Mesenchymal stem cell (in vitro differentiated cells and primary cell): ENCODE measurements around the gene TEX36.

Experiments
- DNase-seq: peaks from one replicate; pipeline ENCODE4 v3.0.0-alpha.2; 2013
- H2AFZ ChIP-seq: one replicate; pipeline ENCODE4 v1.6.1; 2013; ENCODE audit warnings: low read depth, mild to moderate bottlenecking, control low read depth, inconsistent platforms, low read length, moderate library complexity
- H2AK5ac ChIP-seq: 2 replicates; pipeline ENCODE4 v1.6.1; 2013; ENCODE audit warnings: low read length, moderate library complexity, mild to moderate bottlenecking, inconsistent platforms; ENCODE audit not compliant: severe bottlenecking
- H2BK120ac ChIP-seq: one replicate; pipeline ENCODE4 v1.6.1; 2013; ENCODE audit warnings: low read depth, mild to moderate bottlenecking, inconsistent platforms, low read length, moderate library complexity
- H2BK12ac ChIP-seq, 2 experiments: one replicate each; pipeline ENCODE4 v1.6.1; 2013; ENCODE audit warnings: inconsistent platforms in 2 of 2, low read length in 2 of 2, mild to moderate bottlenecking in 2 of 2, moderate library complexity in 2 of 2, control low read depth in 1 of 2
- H2BK15ac ChIP-seq: one replicate; pipeline ENCODE4 v1.6.1; 2013; ENCODE audit warnings: mild to moderate bottlenecking, low read depth, inconsistent platforms; ENCODE audit not compliant: poor library complexity, severe bottlenecking
- H2BK5ac ChIP-seq: 2 replicates; pipeline ENCODE4 v1.6.1; 2013; ENCODE audit warnings: low read depth, mild to moderate bottlenecking, low read length, control low read depth, inconsistent platforms; ENCODE audit not compliant: poor library complexity, severe bottlenecking
- H3K14ac ChIP-seq, 2 experiments: one replicate each; pipeline ENCODE4 v1.6.1; 2013; ENCODE audit warnings: inconsistent platforms in 2 of 2, low read length in 2 of 2, control low read depth in 1 of 2, mild to moderate bottlenecking in 1 of 2, moderate library complexity in 1 of 2
- H3K18ac ChIP-seq, 2 experiments: one replicate each; pipeline ENCODE4 v1.6.1; 2013; ENCODE audit warnings: inconsistent platforms in 2 of 2, low read length in 2 of 2, control low read depth in 1 of 2, low read depth in 1 of 2, mild to moderate bottlenecking in 1 of 2
- H3K23ac ChIP-seq, 2 experiments: one replicate each; pipeline ENCODE4 v1.6.1; 2013; ENCODE audit warnings: inconsistent platforms in 2 of 2, low read length in 2 of 2, mild to moderate bottlenecking in 2 of 2, moderate library complexity in 2 of 2, control low read depth in 1 of 2
- H3K27ac ChIP-seq: 2 replicates; pipeline ENCODE4 v1.5.1; 2013; ENCODE audit warnings: mild to moderate bottlenecking, moderate library complexity, low read length, control low read depth, inconsistent platforms; ENCODE audit not compliant: poor library complexity, severe bottlenecking
- H3K27me3 ChIP-seq, 2 experiments: 2 replicates each; pipeline versions ENCODE4 v1.6.1 to v1.7.0; 2013; ENCODE audit warnings: low read length in 2 of 2, mild to moderate bottlenecking in 2 of 2, moderate library complexity in 2 of 2, control low read depth in 1 of 2, inconsistent platforms in 1 of 2; ENCODE audit not compliant: control insufficient read depth in 1 of 2, insufficient read depth in 1 of 2
- H3K36me3 ChIP-seq, 2 experiments: 2 replicates each; pipeline versions ENCODE4 v1.6.1 to v1.7.0; 2013; ENCODE audit warnings: low read length in 2 of 2, control low read depth in 1 of 2, inconsistent platforms in 1 of 2, low read depth in 1 of 2, mild to moderate bottlenecking in 1 of 2; ENCODE audit not compliant: insufficient read depth in 2 of 2, control insufficient read depth in 1 of 2
- H3K4ac ChIP-seq, 2 experiments: one replicate each; pipeline ENCODE4 v1.6.1; 2013; ENCODE audit warnings: inconsistent platforms in 2 of 2, low read length in 2 of 2, mild to moderate bottlenecking in 2 of 2, moderate library complexity in 2 of 2, control low read depth in 1 of 2, low read depth in 1 of 2
- H3K4me1 ChIP-seq: 2 replicates; pipeline ENCODE4 v1.6.1; 2013; ENCODE audit warnings: low read depth, low read length, control low read depth; ENCODE audit not compliant: control insufficient read depth, insufficient read depth
- H3K4me2 ChIP-seq: 2 replicates; pipeline ENCODE4 v1.6.1; 2013; ENCODE audit warnings: low read length, mild to moderate bottlenecking, inconsistent platforms; ENCODE audit not compliant: poor library complexity, severe bottlenecking
- H3K4me3 ChIP-seq, 2 experiments: 2 replicates each; pipeline versions ENCODE4 v1.5.1 to v1.7.0; 2013; ENCODE audit warnings: low read length in 2 of 2, mild to moderate bottlenecking in 2 of 2, control low read depth in 1 of 2, low read depth in 1 of 2; ENCODE audit not compliant: insufficient read depth in 1 of 2
- H3K79me1 ChIP-seq: replicated peaks from 2 replicates; pipeline ENCODE4 v1.6.1; 2013; ENCODE audit warnings: mild to moderate bottlenecking, control low read depth, low read length, inconsistent platforms; ENCODE audit not compliant: poor library complexity, severe bottlenecking
- H3K9ac ChIP-seq: 2 replicates; pipeline ENCODE4 v1.7.0; 2013; ENCODE audit warnings: mild to moderate bottlenecking, low read length, moderate library complexity
- H3K9me3 ChIP-seq: 2 replicates; pipeline ENCODE4 v1.7.0; 2013; ENCODE audit warnings: mild to moderate bottlenecking, low read length; ENCODE audit not compliant: control insufficient read depth
- H4K8ac ChIP-seq: one replicate; pipeline ENCODE4 v1.6.1; 2013; ENCODE audit warnings: inconsistent platforms, mild to moderate bottlenecking, low read length, moderate library complexity
- H4K91ac ChIP-seq: one replicate; pipeline ENCODE4 v1.6.1; 2013; ENCODE audit warnings: mild to moderate bottlenecking, low read length, inconsistent platforms
- WGBS: methylation state at CpG from one replicate; pipeline ENCODE4 v1.1.7; 2013; ENCODE audit warnings: mixed read lengths; 5-methylcytosine and 5-hydroxymethylcytosine counted together

Gene TEX36

GRCh38 chr10:125684581-125684980 is 1.6 kb upstream of the TEX36 start:
- Histone ChIP-seq H2BK120ac (no peak overlapping the region), H2BK5ac (no peak overlapping the region)

GRCh38 chr10:125683821-125684220 is 858 bp upstream of the TEX36 start:
- Histone ChIP-seq H3K27ac (no peak overlapping the region), H4K8ac (no peak overlapping the region), H3K4me1 (no peaks in the 10 kb centered on the region), H3K79me1 (no peaks in the 10 kb centered on the region), H2BK120ac (no peak overlapping the region), H2AFZ (no peak overlapping the region), H2BK12ac (no peak overlapping the region), H2AK5ac (no peak overlapping the region), H2BK15ac (no peak overlapping the region), H3K9ac (no peak overlapping the region), H3K14ac (no peak overlapping the region), H3K4me2 (no peak overlapping the region), H4K91ac (no peak overlapping the region), H3K4me3 (no peak overlapping the region), H3K23ac (no peak overlapping the region), H3K36me3 (no peaks in the 10 kb centered on the region), H3K18ac (no peak overlapping the region), H3K4ac (no peak overlapping the region), H2BK5ac (no peak overlapping the region), H3K27me3 (peaks cover 9 to 16% of the 10 kb centered on the region in 2 experiments), H3K9me3 (no peaks in the 10 kb centered on the region)
- no peak for DNase-seq
- 70% methylated on average over 3 of the region's 7 CpGs for WGBS

More at GRCh38 chr10:125684581-125684980, 1.6 kb upstream of the TEX36 start:
- Histone ChIP-seq H3K27ac (no peak overlapping the region), H3K9me3 (no peaks in the 10 kb centered on the region), H3K4me1 (no peaks in the 10 kb centered on the region), H3K4me3 (no peak overlapping the region), H3K79me1 (no peaks in the 10 kb centered on the region), H2AK5ac (no peak overlapping the region), H3K23ac (no peak overlapping the region), H4K91ac (no peak overlapping the region), H3K36me3 (no peaks in the 10 kb centered on the region), H3K9ac (no peak overlapping the region), H3K27me3 (peaks cover 9 to 16% of the 10 kb centered on the region in 2 experiments), H4K8ac (no peak overlapping the region), H3K4ac (no peak overlapping the region), H3K4me2 (no peak overlapping the region), H2BK15ac (no peak overlapping the region), H3K14ac (no peak overlapping the region), H2BK12ac (no peak overlapping the region), H2AFZ (no peak overlapping the region), H3K18ac (no peak overlapping the region)
- 80% methylated on average over 4 of the region's 5 CpGs for WGBS
- no peak for DNase-seq

- no peak overlapping the region for H2BK120ac ChIP-seq
- H3K4me3 ChIP-seq, result no peak overlapping the region
- peaks cover 9 to 16% of the 10 kb centered on the region in 2 experiments for H3K27me3 ChIP-seq
- 83% methylated on average over 11 of the region's 11 CpGs for WGBS
- no peaks in the 10 kb centered on the region for H3K79me1 ChIP-seq
- no peak overlapping the region for H3K4ac ChIP-seq
- H3K9ac ChIP-seq, result no peak overlapping the region
- no peak overlapping the region for H2AFZ ChIP-seq
- H2AK5ac ChIP-seq, result no peak overlapping the region
- H2BK15ac ChIP-seq, result no peak overlapping the region
- no peak overlapping the region for H4K91ac ChIP-seq
- H3K36me3 ChIP-seq, result no peaks in the 10 kb centered on the region
- H3K4me1 ChIP-seq, result no peaks in the 10 kb centered on the region
- no peak overlapping the region for H3K18ac ChIP-seq
- H3K4me2 ChIP-seq, result no peak overlapping the region
- H4K8ac ChIP-seq, result no peak overlapping the region
- H3K23ac ChIP-seq, result no peak overlapping the region
- no peak overlapping the region for H3K27ac ChIP-seq
- H2BK5ac ChIP-seq, result no peak overlapping the region
- H2BK12ac ChIP-seq, result no peak overlapping the region
- DNase-seq, result no peak
- H3K9me3 ChIP-seq, result peaks cover 33% of the 10 kb centered on the region
- no peak overlapping the region for H3K14ac ChIP-seq
These were observed 3.5 kb downstream of the TEX36 start for GRCh38 chr10:125679436-125679835.

- Histone ChIP-seq H3K23ac (no peak overlapping the region), H4K8ac (no peak overlapping the region), H3K14ac (no peak overlapping the region), H2AFZ (no peak overlapping the region), H2BK15ac (no peak overlapping the region), H3K27ac (no peak overlapping the region), H3K9me3 (peaks cover 56% of the 10 kb centered on the region), H2BK12ac (no peak overlapping the region), H2BK120ac (no peak overlapping the region), H2BK5ac (no peak overlapping the region), H3K27me3 (no peaks in the 10 kb centered on the region), H4K91ac (no peak overlapping the region), H3K9ac (no peak overlapping the region), H3K4me2 (no peak overlapping the region), H3K36me3 (no peaks in the 10 kb centered on the region), H3K4ac (no peak overlapping the region), H2AK5ac (no peak overlapping the region), H3K18ac (no peak overlapping the region), H3K4me1 (no peaks in the 10 kb centered on the region), H3K4me3 (no peak overlapping the region), H3K79me1 (no peaks in the 10 kb centered on the region)
- no peak for DNase-seq
- 80% methylated on average over 1 of the region's 1 CpG for WGBS
These were observed 10.1 kb downstream of the TEX36 start for GRCh38 chr10:125672884-125673283.
